ENCODE results near the gene CSTF3. TPM values are rescaled to one million over a fixed set of nuclear protein-coding genes. Genes with fewer than 3 reads are reported as not detected.

CSTF3 gene
- total and polyA plus RNA-seq, 8 donors = 1.8 to 47.9 (median 11.3) TPM

- H3K27me3 ChIP-seq = no peaks in the 10 kb centered on the region
- DNase-seq = no peak
- H3K9me3 ChIP-seq = no peaks in the 10 kb centered on the region
- no peak overlapping the region for H3K4me3 ChIP-seq
- no peak overlapping the region for H3K27ac ChIP-seq
- no peaks in the 10 kb centered on the region for H3K4me1 ChIP-seq
- intact Hi-C loops (cut with DNase I; ENCODE audit: low total_unique reads) = no loop called here
- TF ChIP-seq POLR2A (IDR thresholded peaks at IDR 0.05) (no peak), CTCF (IDR thresholded peaks at IDR 0.05) (no peak), POLR2AphosphoS5 (IDR thresholded peaks at IDR 0.05) (no peak), EP300 (IDR thresholded peaks at IDR 0.05) (no peak)
- 81 to 91% (median 86%) methylated on average over 14 of the region's 14 CpGs for WGBS, 5 donors
- no peaks in the 10 kb centered on the region for H3K36me3 ChIP-seq
Measured at GRCh38 chr11:33197915-33198727, 36.8 kb upstream of the CSTF3 start.

GRCh38 chr11:33195462-33196173, 34.3 kb upstream of the CSTF3 start:
- peak in 1 of 2 donors; percentile 27 for DNase-seq
- intact Hi-C loops (cut with DNase I; ENCODE audit: low total_unique reads) = no loop called here
- Histone ChIP-seq H3K9me3 (no peaks in the 10 kb centered on the region), H3K36me3 (no peaks in the 10 kb centered on the region), H3K27ac (no peak overlapping the region), H3K4me3 (no peak overlapping the region), H3K27me3 (no peaks in the 10 kb centered on the region), H3K4me1 (no peaks in the 10 kb centered on the region)
- TF ChIP-seq POLR2AphosphoS5 (IDR thresholded peaks at IDR 0.05) (no peak), EP300 (IDR thresholded peaks at IDR 0.05) (no peak), CTCF (IDR thresholded peaks at IDR 0.05) (no peak), POLR2A (IDR thresholded peaks at IDR 0.05) (no peak)
- 53 to 60% (median 58%) methylated on average over 4 of the region's 4 CpGs for WGBS, 5 donors

- no peaks in the 10 kb centered on the region for H3K9me3 ChIP-seq
- no peak overlapping the region for H3K27ac ChIP-seq
- TF ChIP-seq CTCF (IDR thresholded peaks at IDR 0.05) (no peak), EP300 (IDR thresholded peaks at IDR 0.05) (no peak), POLR2AphosphoS5 (IDR thresholded peaks at IDR 0.05) (no peak), POLR2A (IDR thresholded peaks at IDR 0.05) (no peak)
- H3K4me1 ChIP-seq = no peaks in the 10 kb centered on the region
- no peaks in the 10 kb centered on the region for H3K36me3 ChIP-seq
- intact Hi-C loops (cut with DNase I; ENCODE audit: low total_unique reads) = no loop called here
- no peak overlapping the region for H3K4me3 ChIP-seq
- whole genome bisulfite sequencing, 5 donors = 79 to 93% (median 89%) methylated on average over 4 of the region's 4 CpGs
- H3K27me3 ChIP-seq = no peaks in the 10 kb centered on the region
- no peak for DNase-seq
Measured at GRCh38 chr11:33194455-33194854, 33.2 kb upstream of the CSTF3 start.

GRCh38 chr11:33191467-33191866, 30.2 kb upstream of the CSTF3 start:
- intact Hi-C loops (cut with DNase I; ENCODE audit: low total_unique reads) = no loop called here
- Histone ChIP-seq H3K4me1 (peaks cover 0 to 17% (median 3%) of the 10 kb centered on the region in 4 donors), H3K9me3 (no peaks in the 10 kb centered on the region), H3K27ac (no peak overlapping the region), H3K27me3 (no peaks in the 10 kb centered on the region), H3K36me3 (no peaks in the 10 kb centered on the region), H3K4me3 (no peak overlapping the region)
- TF ChIP-seq CTCF (IDR thresholded peaks at IDR 0.05) (no peak), POLR2A (IDR thresholded peaks at IDR 0.05) (no peak), EP300 (IDR thresholded peaks at IDR 0.05) (no peak), POLR2AphosphoS5 (IDR thresholded peaks at IDR 0.05) (no peak)
- DNase-seq = no peak
